HepG2 (cell line): Measurements from ENCODE around the gene DCAF15.

Experiments used
- CCAR2 ChIP-seq: fragments of 200-400 bp; formaldehyde crosslinking; optimal IDR thresholded peaks from 2 replicates; pipeline ENCODE3; 2018; ENCODE audit warnings: low read depth, mild to moderate bottlenecking, low read length, moderate library complexity
- ETS1 ChIP-seq: sonication (generic); formaldehyde crosslinking; IDR thresholded peaks from 2 replicates; pipeline ENCODE4 v1.4.0; 2020; ENCODE audit warnings: missing genetic modification reagents
- NKX3-1 ChIP-seq: sonication (generic); formaldehyde crosslinking; IDR thresholded peaks from 2 replicates; pipeline ENCODE4 v1.5.0; 2020; ENCODE audit warnings: missing genetic modification reagents

- no peak for TF ChIP-seq CCAR2
- no peak for TF ChIP-seq NKX3-1 (CRISPR knock-in tag)
- no peak for TF ChIP-seq ETS1 (CRISPR knock-in tag)
Measured at GRCh38 chr19:13959962-13960862, 7.9 kb downstream of the DCAF15 start.
